ENCODE results near the gene B2M.
"Not testable (repeated sequence)": the region's sequence is repeated elsewhere in the genome, so short reads cannot be mapped to it uniquely, and the experiment has no call there.

B2M gene

GRCh38 chr15:44711096-44711742 lies at the start of gene B2M, which contains the start of gene PATL2:
B2M (plus strand) TSS chr15:44711517; CDS start chr15:44711547, 30 bp downstream.
PATL2 (minus strand) TSS chr15:44711323; CDS start chr15:44676490, 34,833 bp downstream.
- DNase-seq (ENCODE audit: low read depth, low spot score) = peak; percentile 95

GRCh38 chr15:44661576-44661975 lies 49.7 kb upstream of the B2M start:
- no peak for DNase-seq (ENCODE audit: low read depth, low spot score)

GRCh38 chr15:44662478-44663409 lies 48.6 kb upstream of the B2M start:
- DNase-seq (ENCODE audit: low read depth, low spot score) = peak; percentile 70

- DNase-seq (ENCODE audit: low read depth, low spot score) = peak; percentile 92
These were observed 47.7 kb upstream of the B2M start, which contains the start of gene SPG11 for GRCh38 chr15:44663410-44664308. SPG11 (minus strand) TSS chr15:44663662; CDS start chr15:44663647, 15 bp downstream.

GRCh38 chr15:44666210-44667038 lies 44.9 kb upstream of the B2M start:
- DNase-seq (ENCODE audit: low read depth, low spot score) = no peak

- DNase-seq (ENCODE audit: low read depth, low spot score) = no peak
These were observed 44.3 kb upstream of the B2M start for GRCh38 chr15:44667039-44667360.

- no peak for DNase-seq (ENCODE audit: low read depth, low spot score)
These were observed 42.4 kb upstream of the B2M start for GRCh38 chr15:44668921-44669320.

GRCh38 chr15:44670087-44670950 lies 41.0 kb upstream of the B2M start:
- no peak for DNase-seq (ENCODE audit: low read depth, low spot score)

- no peak for DNase-seq (ENCODE audit: low read depth, low spot score)
These were observed 37.7 kb upstream of the B2M start for GRCh38 chr15:44673639-44674038.

- no peak for DNase-seq (ENCODE audit: low read depth, low spot score)
These were observed 35.4 kb upstream of the B2M start for GRCh38 chr15:44675911-44676310.

GRCh38 chr15:44676676-44677075 lies 34.6 kb upstream of the B2M start:
- no peak for DNase-seq (ENCODE audit: low read depth, low spot score)

- no peak for DNase-seq (ENCODE audit: low read depth, low spot score)
These were observed 29.1 kb upstream of the B2M start for GRCh38 chr15:44682211-44682610.

- peak; percentile 55 for DNase-seq (ENCODE audit: low read depth, low spot score)
These were observed 28.3 kb upstream of the B2M start for GRCh38 chr15:44682809-44683682.

GRCh38 chr15:44689318-44689717 lies 22.0 kb upstream of the B2M start:
- DNase-seq (ENCODE audit: low read depth, low spot score) = not testable (repeated sequence)

GRCh38 chr15:44690245-44690644 lies 21.1 kb upstream of the B2M start:
- not testable (repeated sequence) for DNase-seq (ENCODE audit: low read depth, low spot score)

GRCh38 chr15:44692659-44693058 lies 18.7 kb upstream of the B2M start:
- no peak for DNase-seq (ENCODE audit: low read depth, low spot score)

GRCh38 chr15:44694416-44694815 lies 16.9 kb upstream of the B2M start:
- no peak for DNase-seq (ENCODE audit: low read depth, low spot score)

GRCh38 chr15:44695294-44695693 lies 16.0 kb upstream of the B2M start:
- no peak for DNase-seq (ENCODE audit: low read depth, low spot score)

GRCh38 chr15:44697014-44697413 lies 14.3 kb upstream of the B2M start:
- DNase-seq (ENCODE audit: low read depth, low spot score) = no peak
